ENCODE results near the gene CHFR. TPM values are rescaled to one million over a fixed set of nuclear protein-coding genes. Genes with fewer than 3 reads are reported as not detected.
A peak's percentile ranks its signal among the peaks of the same experiment; 100 is the strongest.
"Not testable (repeated sequence)": the region's sequence is repeated elsewhere in the genome, so short reads cannot be mapped to it uniquely, and the experiment has no call there.

Gene CHFR
- total RNA-seq, result 10 to 100 TPM; 10.8 to 19.6 (median 12.1) TPM

- Histone ChIP-seq H3K4me3 (peak within 1 kb of the TSS; percentile 73 to 91 (median 84)), H3K27me3 (no peaks in the 10 kb centered on the region), H3K36me3 (peaks cover 0 to 19% of the 10 kb centered on the region in 2 donors), H3K27ac (peak within 1 kb of the TSS; percentile 85 to 93 (median 91)), H3K4me1 (peaks cover 4 to 7% of the 10 kb centered on the region in 2 donors), H3K9me3 (peaks cover 0 to 4% (median 0%) of the 10 kb centered on the region in 3 donors)
- in situ Hi-C loops (cut with MboI; ENCODE audit: low sequenced_read_pairs in 4 of 4) (no loop called here), intact Hi-C loops (cut with DNase I; ENCODE audit: low total_unique reads) (loop anchor here (1.0 to 5.0 kb wide), 6 partner anchors 60 to 243 kb away; partner anchors contain the start of genes GOLGA3, ZNF10, ZNF140 and ZNF26)
- ATAC-seq (peak; percentile 97), DNase-seq (peak; percentile 84 to 91)
- TF ChIP-seq POLR2A (IDR thresholded peaks at IDR 0.05), result peak; percentile 44 to 54
- TF ChIP-seq CTCF (IDR thresholded peaks at IDR 0.05 in 4 of 5, conservative IDR thresholded peaks at IDR 0.05 in 1 of 5), result no peak
Measured at GRCh38 chr12:132887513-132888351, at the start of gene CHFR. TSS of gene CHFR (minus strand) at chr12:132887605. CDS start at chr12:132887328, 277 bp downstream.

GRCh38 chr12:132936921-132937320 lies 49.5 kb upstream of the CHFR start:
- H3K4me3 ChIP-seq; ATAC-seq; H3K27me3 ChIP-seq; H3K4me1 ChIP-seq; in situ Hi-C loops (cut with MboI; ENCODE audit: low sequenced_read_pairs in 4 of 4); intact Hi-C loops (cut with DNase I; ENCODE audit: low total_unique reads); H3K27ac ChIP-seq; DNase-seq: not testable (repeated sequence)
- H3K9me3 ChIP-seq, result peaks cover 3 to 41% (median 26%) of the 10 kb centered on the region in 3 donors
- H3K36me3 ChIP-seq, result peaks cover 0 to 56% of the 10 kb centered on the region in 2 donors

- Histone ChIP-seq H3K36me3 (peaks cover 0 to 56% of the 10 kb centered on the region in 2 donors), H3K9me3 (peaks cover 3 to 41% (median 24%) of the 10 kb centered on the region in 3 donors), H3K27me3 (no peaks in the 10 kb centered on the region), H3K4me1 (no peaks in the 10 kb centered on the region), H3K27ac (no peak overlapping the region), H3K4me3 (no peak overlapping the region)
- intact Hi-C loops (cut with DNase I; ENCODE audit: low total_unique reads) (no loop called here), in situ Hi-C loops (cut with MboI; ENCODE audit: low sequenced_read_pairs in 4 of 4) (no loop called here)
- TF ChIP-seq CTCF (IDR thresholded peaks at IDR 0.05 in 4 of 5, conservative IDR thresholded peaks at IDR 0.05 in 1 of 5), result no peak
- TF ChIP-seq POLR2A (IDR thresholded peaks at IDR 0.05), result no peak
- ATAC-seq, result no peak
- no peak for DNase-seq
Measured at GRCh38 chr12:132936163-132936562, 48.8 kb upstream of the CHFR start.

- ATAC-seq (no peak), DNase-seq (no peak)
- no peak for TF ChIP-seq CTCF (IDR thresholded peaks at IDR 0.05 in 4 of 5, conservative IDR thresholded peaks at IDR 0.05 in 1 of 5)
- no peak for TF ChIP-seq POLR2A (IDR thresholded peaks at IDR 0.05)
- intact Hi-C loops (cut with DNase I; ENCODE audit: low total_unique reads), result no loop called here
- Histone ChIP-seq H3K4me1 (no peaks in the 10 kb centered on the region), H3K9me3 (peaks cover 64 to 98% (median 71%) of the 10 kb centered on the region in 3 donors), H3K36me3 (peaks cover 46 to 100% of the 10 kb centered on the region in 2 donors), H3K27me3 (peaks cover 0 to 5% (median 0%) of the 10 kb centered on the region in 3 donors), H3K27ac (no peak overlapping the region), H3K4me3 (peak overlapping the region in 1 of 4 donors; percentile 37)
- in situ Hi-C loops (cut with MboI; ENCODE audit: low sequenced_read_pairs in 4 of 4), result no loop called here
Measured at GRCh38 chr12:132926415-132926833, 39.0 kb upstream of the CHFR start.
